Body of pancreas (tissue), 4 donors: Measurements from ENCODE around the gene MAP4K4.

Experiments used
- CTCF ChIP-seq, 7 experiments: fragments of 450-650 bp in 4 of 7; fragments of 200-600 bp in 3 of 7; sonication (generic) in 3 of 7; IDR thresholded peaks; one replicate each; pipeline ENCODE4 v1.5.1; 2016 to 2019; ENCODE audit warnings: antibody characterized with exemption in 7 of 7
- POLR2A ChIP-seq, 3 donors: fragments of 450-650 bp; IDR thresholded peaks; one replicate each; pipeline ENCODE4 v1.6.1; 2016; ENCODE audit warnings: antibody characterized with exemption in 3 of 3, mild to moderate bottlenecking in 2 of 3

DNA sequence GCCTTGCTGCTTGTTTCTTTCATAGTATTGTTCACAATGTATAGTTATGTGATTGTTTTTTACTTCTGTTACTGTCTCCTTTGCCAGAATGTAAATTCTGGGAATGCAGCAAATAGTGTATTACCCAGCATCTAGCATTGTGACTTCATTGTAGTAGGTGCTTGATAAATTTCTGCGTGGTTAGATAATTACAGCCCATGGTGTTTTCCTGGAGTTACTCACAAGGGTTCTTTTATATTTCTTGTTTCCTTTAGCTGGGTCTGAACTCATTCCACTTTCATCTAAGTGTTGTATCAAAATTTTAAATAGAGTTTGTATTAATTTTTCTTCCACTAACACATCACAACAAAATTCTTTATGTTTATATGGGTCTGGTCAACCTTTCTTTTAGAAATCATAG lies 132.6 kb downstream of the MAP4K4 start:
- TF ChIP-seq CTCF (IDR thresholded peaks at IDR 0.05) (no peak), POLR2A (IDR thresholded peaks at IDR 0.05) (no peak)
